Measurements from ENCODE around the gene ACYP1. TPM values are rescaled to one million over a fixed set of nuclear protein-coding genes. Genes with fewer than 3 reads are reported as not detected.

The ACYP1 gene
- total and polyA plus RNA-seq, 9 of the 15 experiments (the other 6 are each of a cell fraction or from before 2014, with no cell fraction given) = 19.9 to 113 (median 52.3) TPM

DNA sequence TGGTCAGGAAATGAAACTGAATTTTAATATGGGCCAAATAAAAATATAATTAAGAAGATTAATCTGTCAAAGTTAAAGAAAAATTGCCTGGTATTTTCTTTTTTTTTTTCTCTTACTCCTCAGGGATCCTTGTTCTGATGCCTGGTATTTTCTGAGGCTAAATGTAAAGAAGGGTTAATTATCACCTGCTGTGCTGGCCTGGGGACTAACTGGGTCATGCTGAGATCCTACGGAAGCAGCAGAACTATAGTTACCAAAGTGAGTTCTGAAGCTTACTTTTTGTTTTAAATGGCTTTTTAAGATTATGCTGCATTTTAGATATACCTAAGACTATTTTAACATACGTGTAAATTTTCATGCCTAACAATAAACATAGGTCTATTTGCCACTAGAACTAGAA, 28.9 kb upstream of the ACYP1 start (continued):
- TF ChIP-seq ZBTB43 (CRISPR knock-in tag; IDR thresholded peaks at IDR 0.05) (no peak), ETS2 (tag; IDR thresholded peaks at IDR 0.05; ENCODE audit: borderline replicate concordance, poor library complexity, severe bottlenecking) (no peak), NR2C2 (CRISPR knock-in tag; IDR thresholded peaks at IDR 0.05) (no peak), NR2C2 (tag; IDR thresholded peaks at IDR 0.05) (no peak), ZNF124 (CRISPR knock-in tag; IDR thresholded peaks at IDR 0.05) (no peak), PRDM10 (IDR thresholded peaks at IDR 0.05; ENCODE audit: partially characterized antibody) (no peak)
